Mesendoderm (in vitro differentiated cells): ENCODE data around the gene MBD5.

Source experiments
- DNase-seq: peaks from one replicate; pipeline ENCODE4 v3.0.0; 2013
- H2AK5ac ChIP-seq: 2 replicates; pipeline ENCODE4 v1.6.1; 2013; ENCODE audit warnings: low read length, inconsistent platforms
- H2BK120ac ChIP-seq: 2 replicates; pipeline ENCODE4 v1.6.1; 2013; ENCODE audit warnings: low read depth, mild to moderate bottlenecking, low read length, moderate library complexity, mixed read lengths
- H2BK15ac ChIP-seq: replicated peaks from 2 replicates; pipeline ENCODE4 v1.6.1; 2013; ENCODE audit warnings: low read depth, mild to moderate bottlenecking, moderate library complexity
- H2BK5ac ChIP-seq: 2 replicates; pipeline ENCODE4 v1.6.1; 2013; ENCODE audit warnings: low read length, inconsistent platforms
- H3K18ac ChIP-seq: 2 replicates; pipeline ENCODE4 v1.6.1; 2013; ENCODE audit warnings: mild to moderate bottlenecking, low read length, mixed read lengths
- H3K23ac ChIP-seq: one replicate; pipeline ENCODE4 v1.6.1; 2013; ENCODE audit warnings: low read length
- H3K27ac ChIP-seq: 2 replicates; pipeline ENCODE4 v1.5.1; 2013; ENCODE audit warnings: low read depth, mild to moderate bottlenecking, inconsistent platforms, low read length, moderate library complexity
- H3K27me3 ChIP-seq: 2 replicates; pipeline ENCODE4 v1.6.1; 2013; ENCODE audit warnings: low read length, control low read depth, mild to moderate bottlenecking, inconsistent platforms; ENCODE audit not compliant: insufficient read depth, poor library complexity
- H3K36me3 ChIP-seq: 2 replicates; pipeline ENCODE4 v1.6.1; 2013; ENCODE audit warnings: low read length, inconsistent platforms; ENCODE audit not compliant: control insufficient read depth, insufficient read depth
- H3K4ac ChIP-seq: one replicate; pipeline ENCODE4 v1.6.1; 2013; ENCODE audit warnings: low read depth, mild to moderate bottlenecking, low read length, moderate library complexity
- H3K4me1 ChIP-seq: 2 replicates; pipeline ENCODE4 v1.6.1; 2013; ENCODE audit warnings: low read depth, low read length, inconsistent platforms; ENCODE audit not compliant: control insufficient read depth
- H3K4me2 ChIP-seq: 2 replicates; pipeline ENCODE4 v1.6.1; 2013; ENCODE audit warnings: low read length
- H3K4me3 ChIP-seq: 2 replicates; pipeline ENCODE4 v1.5.1; 2013; ENCODE audit warnings: mild to moderate bottlenecking, low read length
- H3K56ac ChIP-seq: one replicate; pipeline ENCODE4 v1.6.1; 2013; ENCODE audit warnings: low read length
- H3K79me1 ChIP-seq: 2 replicates; pipeline ENCODE4 v1.6.1; 2013; ENCODE audit warnings: low read length, inconsistent platforms
- H3K79me2 ChIP-seq: 2 replicates; pipeline ENCODE4 v1.6.1; 2013; ENCODE audit warnings: mild to moderate bottlenecking, low read length; ENCODE audit not compliant: control insufficient read depth, insufficient read depth
- H3K9ac ChIP-seq: 2 replicates; pipeline ENCODE4 v1.6.1; 2013; ENCODE audit warnings: low read length, inconsistent platforms
- H4K5ac ChIP-seq: one replicate; pipeline ENCODE4 v1.6.1; 2013; ENCODE audit warnings: low read length
- H4K8ac ChIP-seq: one replicate; pipeline ENCODE4 v1.6.1; 2013; ENCODE audit warnings: low read depth, mild to moderate bottlenecking, control low read depth, low read length, moderate library complexity
- WGBS: extraction: QIAGEN DNeasy Blood & Tissue Kit; methylation state at CpG from one replicate; pipeline ENCODE4 v1.1.7; 2013; ENCODE audit warnings: low lambda C conversion rate, missing lambda C conversion rate; ENCODE audit not compliant: insufficient coverage; ENCODE audit errors: extremely low coverage; 5-methylcytosine and 5-hydroxymethylcytosine counted together

The MBD5 gene

GRCh38 chr2:148507970-148508369 lies 487.1 kb downstream of the MBD5 start:
- no peak overlapping the region for H4K8ac ChIP-seq
- peak; percentile 51 for DNase-seq
- no peaks in the 10 kb centered on the region for H3K79me2 ChIP-seq
- no peak overlapping the region for H3K18ac ChIP-seq
- H3K56ac ChIP-seq, result no peak overlapping the region
- H3K9ac ChIP-seq, result no peak overlapping the region
- H3K36me3 ChIP-seq, result no peaks in the 10 kb centered on the region
- H2BK15ac ChIP-seq, result no peak overlapping the region
- no CpG with 5 or more reads among the region's 3 CpGs for WGBS
- no peak overlapping the region for H2BK120ac ChIP-seq
- no peak overlapping the region for H2BK5ac ChIP-seq
- H3K4ac ChIP-seq, result no peak overlapping the region
- H3K4me3 ChIP-seq, result no peak overlapping the region
- no peak overlapping the region for H3K4me2 ChIP-seq
- no peak overlapping the region for H3K23ac ChIP-seq
- H3K4me1 ChIP-seq, result no peaks in the 10 kb centered on the region
- H3K27me3 ChIP-seq, result no peaks in the 10 kb centered on the region
- H4K5ac ChIP-seq, result no peak overlapping the region
- H3K79me1 ChIP-seq, result no peaks in the 10 kb centered on the region
- no peak overlapping the region for H2AK5ac ChIP-seq
- H3K27ac ChIP-seq, result no peak overlapping the region

- Histone ChIP-seq H3K79me2 (no peaks in the 10 kb centered on the region), H3K4me2 (no peak overlapping the region), H2BK15ac (no peak overlapping the region), H3K27ac (no peak overlapping the region), H3K36me3 (no peaks in the 10 kb centered on the region), H3K56ac (no peak overlapping the region), H2AK5ac (no peak overlapping the region), H3K4ac (no peak overlapping the region), H3K23ac (no peak overlapping the region), H4K5ac (no peak overlapping the region), H3K4me1 (no peaks in the 10 kb centered on the region), H3K18ac (no peak overlapping the region), H2BK5ac (no peak overlapping the region), H3K79me1 (no peaks in the 10 kb centered on the region), H4K8ac (no peak overlapping the region), H3K27me3 (no peaks in the 10 kb centered on the region), H3K4me3 (no peak overlapping the region), H2BK120ac (no peak overlapping the region), H3K9ac (no peak overlapping the region)
- no peak for DNase-seq
- no CpG with 5 or more reads among the region's 3 CpGs for WGBS
These were observed 488.0 kb downstream of the MBD5 start for GRCh38 chr2:148508878-148509287.

DNA sequence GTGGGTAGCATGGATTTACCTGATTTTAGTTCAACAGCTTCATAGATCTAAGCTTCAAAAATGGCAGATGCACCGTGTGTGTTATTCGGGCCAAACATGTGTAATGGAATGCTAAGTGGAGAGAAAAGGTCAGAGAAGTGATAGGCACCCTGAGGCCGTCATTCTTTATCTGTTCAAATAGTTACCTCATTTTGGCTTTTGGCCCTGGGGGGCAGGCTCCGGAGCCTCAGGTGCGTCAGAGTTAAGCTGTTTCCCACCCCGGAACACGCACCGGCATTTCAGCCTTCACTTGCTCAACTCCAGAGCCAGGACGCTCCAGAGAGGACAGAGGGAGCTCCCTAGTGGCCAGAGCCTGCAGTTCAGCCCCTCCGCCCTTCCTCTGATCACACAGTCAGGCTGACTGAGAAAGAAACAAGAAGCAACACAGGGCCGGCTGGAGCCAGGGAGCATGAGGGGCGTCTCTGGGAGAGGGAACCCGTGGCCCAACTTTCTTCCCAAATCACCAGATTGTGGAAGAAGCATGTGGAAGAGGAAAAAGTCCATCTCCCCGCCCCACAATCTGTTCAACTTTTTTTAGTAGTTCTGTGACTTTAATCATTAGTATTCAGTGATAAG lies 488.5 kb downstream of the MBD5 start:
- Histone ChIP-seq H3K36me3 (no peaks in the 10 kb centered on the region), H3K27ac (no peak overlapping the region), H3K9ac (no peak overlapping the region), H2BK5ac (no peak overlapping the region), H3K4me2 (peak overlapping the region; percentile 16), H4K5ac (no peak overlapping the region), H3K4me3 (no peak overlapping the region), H3K79me2 (no peaks in the 10 kb centered on the region), H3K79me1 (no peaks in the 10 kb centered on the region), H3K56ac (peak overlapping the region; percentile 19), H3K18ac (no peak overlapping the region), H4K8ac (no peak overlapping the region), H2AK5ac (no peak overlapping the region), H2BK15ac (no peak overlapping the region), H3K27me3 (no peaks in the 10 kb centered on the region), H3K4me1 (no peaks in the 10 kb centered on the region), H3K4ac (no peak overlapping the region), H2BK120ac (no peak overlapping the region), H3K23ac (no peak overlapping the region)
- DNase-seq, result peak; percentile 94
- WGBS, result no CpG with 5 or more reads among the region's 14 CpGs

GRCh38 chr2:148511883-148512282 lies 491.0 kb downstream of the MBD5 start:
- H4K5ac ChIP-seq, result no peak overlapping the region
- no peak overlapping the region for H3K23ac ChIP-seq
- no peak overlapping the region for H3K4me2 ChIP-seq
- H3K4me1 ChIP-seq, result no peaks in the 10 kb centered on the region
- H2BK15ac ChIP-seq, result no peak overlapping the region
- no peak overlapping the region for H3K56ac ChIP-seq
- H3K27ac ChIP-seq, result no peak overlapping the region
- no peak for DNase-seq
- no peaks in the 10 kb centered on the region for H3K79me1 ChIP-seq
- no peak overlapping the region for H2BK5ac ChIP-seq
- no peak overlapping the region for H3K9ac ChIP-seq
- WGBS, result no CpG with 5 or more reads among the region's 3 CpGs
- no peaks in the 10 kb centered on the region for H3K79me2 ChIP-seq
- no peaks in the 10 kb centered on the region for H3K27me3 ChIP-seq
- H3K36me3 ChIP-seq, result no peaks in the 10 kb centered on the region
- no peak overlapping the region for H2AK5ac ChIP-seq
- H3K4me3 ChIP-seq, result no peak overlapping the region
- H3K18ac ChIP-seq, result no peak overlapping the region
- H2BK120ac ChIP-seq, result no peak overlapping the region
- no peak overlapping the region for H4K8ac ChIP-seq
- H3K4ac ChIP-seq, result no peak overlapping the region

- no peaks in the 10 kb centered on the region for H3K79me2 ChIP-seq
- no peak overlapping the region for H3K4me3 ChIP-seq
- H3K56ac ChIP-seq, result no peak overlapping the region
- no peaks in the 10 kb centered on the region for H3K4me1 ChIP-seq
- H3K4ac ChIP-seq, result no peak overlapping the region
- no peaks in the 10 kb centered on the region for H3K27me3 ChIP-seq
- H3K18ac ChIP-seq, result no peak overlapping the region
- no peak overlapping the region for H3K9ac ChIP-seq
- H2BK5ac ChIP-seq, result no peak overlapping the region
- H3K23ac ChIP-seq, result no peak overlapping the region
- no peak overlapping the region for H3K4me2 ChIP-seq
- no peaks in the 10 kb centered on the region for H3K36me3 ChIP-seq
- no peaks in the 10 kb centered on the region for H3K79me1 ChIP-seq
- H2BK120ac ChIP-seq, result no peak overlapping the region
- H4K5ac ChIP-seq, result no peak overlapping the region
- no CpG with 5 or more reads among the region's 1 CpG for WGBS
- no peak overlapping the region for H3K27ac ChIP-seq
- no peak overlapping the region for H2BK15ac ChIP-seq
- no peak overlapping the region for H2AK5ac ChIP-seq
- DNase-seq, result no peak
- no peak overlapping the region for H4K8ac ChIP-seq
These were observed 491.6 kb downstream of the MBD5 start for GRCh38 chr2:148512501-148512900.

DNA sequence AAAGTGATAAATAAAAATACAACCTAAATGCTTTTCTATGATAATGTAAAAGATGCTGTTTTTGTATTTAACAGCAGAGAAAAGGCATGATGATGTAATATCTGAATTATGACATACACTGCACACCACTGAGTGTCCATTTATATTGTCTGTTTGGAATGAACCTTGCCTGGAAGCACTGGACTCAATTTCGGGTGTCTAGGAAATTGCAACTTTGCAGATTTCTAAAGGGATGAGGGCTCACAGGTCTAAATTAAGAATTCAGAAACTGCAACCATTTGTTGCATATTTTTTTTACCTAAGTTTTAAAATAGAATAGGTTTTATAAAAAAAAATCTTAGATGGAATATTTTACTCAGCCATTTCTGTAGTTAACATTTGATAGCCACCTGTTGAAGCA lies 492.5 kb downstream of the MBD5 start:
- H2AK5ac ChIP-seq, result no peak overlapping the region
- H3K56ac ChIP-seq, result no peak overlapping the region
- H3K4me1 ChIP-seq, result no peaks in the 10 kb centered on the region
- no peaks in the 10 kb centered on the region for H3K27me3 ChIP-seq
- no peak overlapping the region for H4K5ac ChIP-seq
- DNase-seq, result no peak
- H3K36me3 ChIP-seq, result no peaks in the 10 kb centered on the region
- no CpG with 5 or more reads among the region's 1 CpG for WGBS
- no peaks in the 10 kb centered on the region for H3K79me1 ChIP-seq
- H3K79me2 ChIP-seq, result no peaks in the 10 kb centered on the region
- no peak overlapping the region for H4K8ac ChIP-seq
- H2BK120ac ChIP-seq, result no peak overlapping the region
- no peak overlapping the region for H3K18ac ChIP-seq
- H3K23ac ChIP-seq, result no peak overlapping the region
- no peak overlapping the region for H2BK5ac ChIP-seq
- H3K9ac ChIP-seq, result no peak overlapping the region
- H3K4ac ChIP-seq, result no peak overlapping the region
- H3K4me2 ChIP-seq, result no peak overlapping the region
- no peak overlapping the region for H2BK15ac ChIP-seq
- H3K4me3 ChIP-seq, result no peak overlapping the region
- no peak overlapping the region for H3K27ac ChIP-seq
